SK-N-SH treated with all-trans-retinoic acid at 6 μM for 48 hours (cell line): ENCODE data around the gene ANKS1A.

Source experiments
- ESRRG ChIP-seq: fragments of 250-450 bp; sonication (Bioruptor Pico); IDR thresholded peaks from 2 replicates; pipeline ENCODE4 v1.6.1; 2021; ENCODE audit warnings: mild to moderate bottlenecking
- RARB ChIP-seq: fragments of 250-450 bp; sonication (Bioruptor Pico); IDR thresholded peaks from 2 replicates; pipeline ENCODE4 v1.8.0; 2021; ENCODE audit warnings: mild to moderate bottlenecking, moderate library complexity
- SNAI2 ChIP-seq: fragments of 250-450 bp; sonication (Bioruptor Pico); IDR thresholded peaks from 2 replicates; pipeline ENCODE4 v1.5.0; 2020; ENCODE audit warnings: mild to moderate bottlenecking, moderate library complexity
- TSHZ2 ChIP-seq: fragments of 250-450 bp; sonication (Bioruptor Pico); IDR thresholded peaks from 2 replicates; pipeline ENCODE4 v1.5.0; 2020; ENCODE audit warnings: mild to moderate bottlenecking, moderate library complexity
- TF ChIP-seq, protein P1 (sequence below): fragments of 250-450 bp; sonication (Bioruptor Pico); IDR thresholded peaks from 2 replicates; pipeline ENCODE4 v1.8.0; 2021; ENCODE audit warnings: low read depth, mild to moderate bottlenecking, moderate library complexity, borderline replicate concordance
- TF ChIP-seq, protein P2 (sequence below): fragments of 250-450 bp; sonication (Bioruptor Pico); IDR thresholded peaks from 2 replicates; pipeline ENCODE4 v1.8.0; 2020; ENCODE audit warnings: mild to moderate bottlenecking, moderate library complexity, borderline replicate concordance

- TF ChIP-seq, protein P1, sequence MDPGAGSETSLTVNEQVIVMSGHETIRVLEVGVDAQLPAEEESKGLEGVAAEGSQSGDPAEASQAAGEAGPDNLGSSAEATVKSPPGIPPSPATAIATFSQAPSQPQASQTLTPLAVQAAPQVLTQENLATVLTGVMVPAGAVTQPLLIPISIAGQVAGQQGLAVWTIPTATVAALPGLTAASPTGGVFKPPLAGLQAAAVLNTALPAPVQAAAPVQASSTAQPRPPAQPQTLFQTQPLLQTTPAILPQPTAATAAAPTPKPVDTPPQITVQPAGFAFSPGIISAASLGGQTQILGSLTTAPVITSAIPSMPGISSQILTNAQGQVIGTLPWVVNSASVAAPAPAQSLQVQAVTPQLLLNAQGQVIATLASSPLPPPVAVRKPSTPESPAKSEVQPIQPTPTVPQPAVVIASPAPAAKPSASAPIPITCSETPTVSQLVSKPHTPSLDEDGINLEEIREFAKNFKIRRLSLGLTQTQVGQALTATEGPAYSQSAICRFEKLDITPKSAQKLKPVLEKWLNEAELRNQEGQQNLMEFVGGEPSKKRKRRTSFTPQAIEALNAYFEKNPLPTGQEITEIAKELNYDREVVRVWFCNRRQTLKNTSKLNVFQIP (CRISPR knock-in tag), result no peak
- TF ChIP-seq ESRRG (CRISPR knock-in tag) (no peak), SNAI2 (CRISPR knock-in tag) (no peak), TSHZ2 (no peak), RARB (CRISPR knock-in tag) (no peak)
- TF ChIP-seq, protein P2, sequence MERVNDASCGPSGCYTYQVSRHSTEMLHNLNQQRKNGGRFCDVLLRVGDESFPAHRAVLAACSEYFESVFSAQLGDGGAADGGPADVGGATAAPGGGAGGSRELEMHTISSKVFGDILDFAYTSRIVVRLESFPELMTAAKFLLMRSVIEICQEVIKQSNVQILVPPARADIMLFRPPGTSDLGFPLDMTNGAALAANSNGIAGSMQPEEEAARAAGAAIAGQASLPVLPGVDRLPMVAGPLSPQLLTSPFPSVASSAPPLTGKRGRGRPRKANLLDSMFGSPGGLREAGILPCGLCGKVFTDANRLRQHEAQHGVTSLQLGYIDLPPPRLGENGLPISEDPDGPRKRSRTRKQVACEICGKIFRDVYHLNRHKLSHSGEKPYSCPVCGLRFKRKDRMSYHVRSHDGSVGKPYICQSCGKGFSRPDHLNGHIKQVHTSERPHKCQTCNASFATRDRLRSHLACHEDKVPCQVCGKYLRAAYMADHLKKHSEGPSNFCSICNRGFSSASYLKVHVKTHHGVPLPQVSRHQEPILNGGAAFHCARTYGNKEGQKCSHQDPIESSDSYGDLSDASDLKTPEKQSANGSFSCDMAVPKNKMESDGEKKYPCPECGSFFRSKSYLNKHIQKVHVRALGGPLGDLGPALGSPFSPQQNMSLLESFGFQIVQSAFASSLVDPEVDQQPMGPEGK (CRISPR knock-in tag), result no peak
Measured at GRCh38 chr6:34911822-34912221, 22.8 kb downstream of the ANKS1A start.
